ENCODE results near the gene SNX6.
"Not testable (repeated sequence)": the region's sequence is repeated elsewhere in the genome, so short reads cannot be mapped to it uniquely, and the experiment has no call there.

Gene SNX6

DNA sequence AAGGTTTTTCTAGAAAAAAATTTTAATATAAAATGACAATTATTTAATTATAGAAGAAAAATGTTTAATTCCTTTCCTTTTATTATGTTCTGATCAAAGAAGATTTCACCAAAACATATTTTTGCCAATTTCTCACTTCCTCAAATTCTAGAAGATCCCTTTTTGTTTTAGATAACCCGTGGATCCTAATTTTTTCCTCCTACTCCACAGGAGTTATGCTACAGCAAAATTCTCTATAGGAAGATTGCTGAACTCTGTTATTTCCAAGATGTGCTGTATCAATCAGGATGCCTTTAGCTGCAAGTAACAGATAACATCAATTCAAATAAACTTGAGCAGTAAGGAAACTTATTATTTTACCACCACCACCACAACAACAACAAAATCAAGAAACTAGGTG is 3.8 kb upstream of the SNX6 start:
- DNase-seq = no peak

DNA sequence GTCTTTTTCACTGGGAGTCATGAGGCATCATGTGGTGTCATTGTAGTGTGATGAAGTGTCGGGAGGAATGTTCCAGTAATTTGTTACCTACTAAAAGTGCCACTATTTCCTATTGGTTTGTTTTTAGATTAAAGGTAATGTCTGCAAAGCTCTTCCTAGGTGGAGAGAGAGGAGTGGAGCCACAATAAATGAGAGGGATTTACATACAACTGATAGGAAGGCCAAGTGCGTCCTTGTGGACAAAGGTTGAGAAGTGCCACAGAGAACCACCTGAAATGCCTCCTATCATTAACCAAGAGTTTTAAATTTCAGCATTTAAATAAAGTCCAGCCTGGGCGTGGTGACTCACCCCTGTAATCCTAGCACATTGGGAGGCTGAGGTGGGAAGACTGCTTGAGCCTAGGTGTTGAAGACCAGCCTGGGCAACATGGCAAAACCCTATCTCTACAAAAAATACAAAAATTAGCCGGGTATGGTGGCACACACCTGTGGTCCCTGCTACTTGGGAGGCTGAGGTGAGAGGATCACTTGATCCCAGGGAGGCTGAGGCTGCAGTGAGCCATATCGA is 2.5 kb upstream of the SNX6 start:
- no peak for DNase-seq

DNA sequence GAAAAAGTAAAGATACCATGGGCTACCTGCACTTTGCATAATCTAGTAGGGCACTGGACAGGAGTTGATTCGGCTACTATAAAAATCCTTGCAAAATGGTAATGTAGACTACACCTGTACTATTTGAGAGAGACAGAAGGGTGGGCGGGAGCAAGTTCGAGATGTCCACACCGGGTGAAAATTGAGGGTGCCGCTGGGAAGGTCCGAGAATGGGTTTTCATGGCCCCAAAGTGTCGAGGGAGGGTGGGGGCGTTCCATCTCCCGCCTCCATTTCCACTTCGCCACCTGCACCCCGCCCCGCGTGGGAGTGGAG is 648 bp downstream of the SNX6 start:
- DNase-seq = no peak

DNA sequence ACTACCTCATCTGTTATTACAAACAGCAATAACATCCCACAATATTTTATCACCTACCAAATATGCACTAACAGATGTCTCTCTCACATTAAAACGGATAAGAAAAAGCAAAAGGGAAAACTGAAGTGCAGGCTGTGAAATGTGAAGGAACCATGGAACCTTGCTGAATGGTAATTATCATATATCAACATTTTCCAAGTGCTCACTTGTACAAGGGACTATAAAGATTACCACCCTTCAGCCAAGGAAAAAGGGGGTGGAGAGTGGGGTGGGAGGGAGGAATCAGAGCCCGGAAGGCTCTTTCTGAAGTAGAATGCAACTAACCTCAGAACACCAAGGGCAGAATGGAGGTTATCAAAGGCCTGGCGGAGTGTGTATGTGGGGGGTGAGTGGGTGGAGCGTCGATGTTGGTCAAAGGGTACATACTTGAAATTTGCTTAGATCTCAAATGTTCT is 1.2 kb downstream of the SNX6 start:
- no peak for DNase-seq

DNA sequence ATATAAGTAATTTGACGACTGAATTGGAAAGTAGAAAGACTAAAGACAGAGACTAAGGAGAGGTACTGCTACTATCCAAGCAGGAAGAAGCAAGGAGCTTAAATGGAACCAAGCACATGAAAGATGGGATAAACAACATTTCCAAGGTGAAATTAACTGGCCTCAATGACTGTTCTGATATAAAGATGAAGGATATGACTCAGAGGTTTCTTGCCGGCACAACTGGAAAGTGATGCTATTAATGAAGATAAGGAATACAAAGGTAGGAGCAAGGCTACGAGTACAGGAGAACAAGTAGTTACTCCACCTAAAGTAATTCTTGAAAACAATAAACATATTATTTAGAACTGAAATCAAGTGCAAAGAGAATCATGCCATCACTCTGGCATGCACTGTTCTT is 6.4 kb downstream of the SNX6 start:
- no peak for DNase-seq

DNA sequence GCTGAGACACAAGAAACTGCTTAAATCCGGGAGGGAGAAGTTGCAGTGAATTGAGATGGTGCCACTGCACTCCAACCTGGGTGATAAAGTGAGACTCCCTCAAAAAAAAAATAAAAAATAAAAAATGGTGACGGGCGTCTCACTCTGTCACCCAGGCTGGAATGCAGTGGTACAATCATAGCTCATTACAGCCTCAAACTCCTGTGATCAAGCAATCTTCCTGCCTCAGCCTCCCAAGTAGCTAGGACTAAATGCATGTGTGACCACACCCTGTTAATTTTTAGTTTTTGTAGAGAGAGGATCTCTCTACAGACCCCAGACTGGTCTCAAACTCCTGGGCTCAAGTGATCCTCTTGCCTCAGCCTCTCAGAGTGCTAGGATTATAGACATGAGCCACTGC is 9.1 kb downstream of the SNX6 start:
- DNase-seq = no peak

DNA sequence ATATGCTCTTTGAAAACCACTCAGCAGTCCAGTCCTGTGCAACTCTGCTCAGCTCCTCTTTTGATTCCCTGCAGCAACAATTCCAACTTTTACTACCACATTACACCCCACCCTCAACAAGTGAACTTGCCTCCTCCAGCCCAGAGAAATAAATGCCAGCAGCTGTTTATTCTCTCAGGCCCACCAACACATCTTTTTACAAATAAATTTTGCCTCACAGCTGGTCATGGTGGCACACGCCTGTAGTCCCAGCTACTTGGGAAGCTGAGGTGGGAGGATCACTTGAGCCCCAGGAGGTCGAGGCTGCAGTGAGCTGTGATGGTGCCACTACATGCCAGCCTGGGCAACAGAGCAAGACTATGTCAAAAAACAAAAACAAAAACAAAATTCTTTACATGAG is 9.8 kb downstream of the SNX6 start:
- DNase-seq = no peak

DNA sequence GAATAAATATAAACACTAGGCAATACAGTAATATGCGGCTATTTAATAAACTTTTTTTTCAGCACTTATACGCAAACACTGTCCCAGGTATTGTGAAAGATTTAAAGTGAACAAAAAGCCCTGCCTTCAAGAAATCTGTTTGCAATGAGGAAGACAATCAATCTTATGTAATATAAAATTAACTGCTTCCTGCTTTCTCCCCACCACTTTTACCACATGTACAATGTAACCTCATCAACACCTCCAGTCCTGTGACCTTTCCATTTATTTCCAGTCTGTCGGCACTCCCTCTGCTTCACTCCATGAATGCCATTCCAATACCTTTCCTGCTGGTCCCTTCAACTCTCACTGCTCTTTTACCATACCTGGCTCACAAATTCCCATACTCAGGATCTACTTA is 10.5 kb downstream of the SNX6 start:
- DNase-seq = no peak

DNA sequence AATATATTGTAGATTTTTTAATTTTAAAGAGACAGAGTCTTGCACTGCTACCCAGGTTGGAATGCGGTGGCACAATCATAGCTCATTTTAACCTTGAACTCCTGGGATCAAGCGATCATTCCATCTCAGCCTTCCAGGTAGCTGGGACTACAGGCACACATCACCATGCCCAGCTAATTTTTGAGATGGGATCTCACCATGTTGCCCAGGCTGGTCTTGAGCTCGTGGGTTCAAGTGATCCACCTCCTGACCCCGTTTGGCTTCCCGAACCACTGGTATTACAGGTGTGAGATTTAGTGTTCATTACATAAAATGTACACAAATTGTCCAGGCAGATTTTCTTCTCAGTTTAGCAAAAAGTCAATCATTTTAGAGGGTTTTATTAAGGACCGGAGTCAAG is 13.6 kb downstream of the SNX6 start:
- DNase-seq = no peak

DNA sequence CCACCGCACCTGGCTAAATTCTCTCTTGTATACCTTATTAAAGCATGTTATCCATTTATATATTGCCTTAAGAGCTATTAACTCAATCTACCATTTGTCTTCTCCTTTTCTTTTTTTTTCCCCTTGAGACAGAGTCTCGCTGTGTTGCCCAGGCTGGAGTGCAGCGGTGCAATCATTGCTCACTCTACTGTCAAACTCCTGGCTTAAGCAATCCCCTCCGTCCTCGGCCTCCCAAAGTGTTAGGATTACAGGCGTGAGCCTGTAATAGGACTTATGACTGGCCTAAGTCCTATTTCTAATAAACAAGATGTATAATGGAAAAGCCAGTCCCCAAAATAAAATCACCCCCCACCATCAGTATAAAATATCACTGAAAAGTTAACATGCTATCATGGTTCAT is 14.4 kb downstream of the SNX6 start:
- no peak for DNase-seq

DNA sequence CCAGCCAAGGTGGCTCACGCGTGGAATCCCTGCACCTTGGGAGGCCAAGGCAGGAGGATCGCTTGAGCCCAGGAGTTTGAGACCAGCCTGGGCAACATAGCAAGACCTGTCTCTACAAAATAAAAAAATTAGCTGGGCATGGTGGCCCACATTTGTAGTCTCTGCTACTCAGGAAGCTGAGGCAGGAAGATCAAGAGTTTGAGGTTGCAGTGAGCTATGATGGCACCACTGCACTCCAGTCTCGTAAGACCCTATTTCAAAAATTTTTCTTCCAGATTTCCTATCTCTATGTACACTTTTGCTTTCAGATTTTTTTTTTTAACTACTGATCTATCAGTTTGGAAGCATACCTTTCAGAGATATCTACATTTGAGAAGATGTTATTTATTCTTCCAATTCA is 15.3 kb downstream of the SNX6 start:
- no peak for DNase-seq

DNA sequence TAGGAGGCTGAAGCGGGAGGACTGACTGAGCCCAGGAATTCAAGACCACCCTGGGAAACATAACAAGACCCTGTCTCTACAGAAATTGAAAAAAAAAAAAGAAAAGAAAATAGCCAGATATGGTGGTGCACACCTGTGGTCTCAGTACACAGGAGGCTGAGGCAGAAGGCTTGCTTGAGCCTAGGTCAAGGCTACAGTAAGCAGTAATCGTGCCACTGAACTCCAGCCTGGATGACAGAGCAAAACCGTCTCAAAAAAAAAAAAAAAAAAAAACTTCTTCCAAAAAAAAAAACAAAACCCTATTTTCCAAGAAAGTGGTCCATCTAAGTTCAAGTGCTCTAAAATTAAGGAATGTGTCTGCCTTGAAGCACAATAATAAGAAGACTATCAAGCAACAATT is 19.8 kb downstream of the SNX6 start:
- DNase-seq = no peak

DNA sequence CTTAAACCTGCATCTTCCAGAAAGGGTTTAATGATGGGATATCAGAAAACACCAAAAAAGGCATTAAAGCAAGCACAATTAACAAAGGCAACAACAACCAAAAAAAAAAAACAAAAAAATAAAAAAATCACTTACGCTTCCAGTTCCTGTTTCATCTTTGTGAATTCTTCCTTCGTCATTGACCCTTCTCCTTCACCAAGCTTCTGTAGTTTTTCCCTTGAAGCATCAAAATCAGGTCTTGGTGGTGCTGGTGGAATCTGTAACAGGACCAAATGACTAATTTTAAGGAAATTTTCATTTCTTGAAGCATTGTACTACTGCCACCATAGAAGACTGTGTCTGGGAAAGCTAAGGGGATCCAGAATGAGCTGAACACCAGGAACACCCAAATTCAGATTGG is 24.5 kb downstream of the SNX6 start:
- no peak for DNase-seq

DNA sequence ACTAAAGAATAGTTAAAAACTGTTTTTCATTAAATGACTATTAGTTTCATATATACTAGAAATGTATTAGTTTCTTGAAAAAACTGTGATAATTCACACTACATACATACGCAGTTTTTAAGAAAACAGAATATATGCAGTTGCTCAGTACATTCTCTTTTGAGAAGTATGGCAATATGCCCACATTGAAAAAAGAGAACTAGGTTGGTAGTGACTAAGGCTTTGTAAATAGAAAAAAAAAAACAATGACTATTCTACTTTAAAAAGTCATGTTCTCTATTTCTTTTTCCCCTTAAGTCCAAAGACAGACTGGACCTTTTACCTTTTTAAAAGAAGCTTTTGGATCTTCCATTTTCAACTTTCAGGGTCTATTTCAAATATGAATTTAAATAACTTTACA is 25.0 kb downstream of the SNX6 start:
- no peak for DNase-seq

DNA sequence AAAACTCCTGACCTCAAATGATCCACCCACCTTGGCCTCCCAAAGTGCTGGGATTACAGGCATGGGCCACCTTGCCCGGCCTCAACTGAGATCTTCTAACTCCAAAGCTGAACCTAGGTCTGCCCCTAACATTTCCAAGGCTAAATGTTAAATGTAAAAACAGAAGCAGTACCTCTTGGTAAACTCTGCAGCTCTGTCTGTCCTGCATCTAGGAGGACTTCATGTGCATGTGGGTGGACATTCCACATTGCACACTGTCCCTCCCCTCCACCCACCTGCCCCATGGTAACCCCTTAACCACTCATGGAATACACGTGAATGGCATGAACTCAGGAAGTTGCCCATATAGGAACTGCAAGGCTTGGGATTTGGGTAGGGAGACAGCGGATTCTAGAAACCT is 33.1 kb downstream of the SNX6 start:
- DNase-seq = no peak

DNA sequence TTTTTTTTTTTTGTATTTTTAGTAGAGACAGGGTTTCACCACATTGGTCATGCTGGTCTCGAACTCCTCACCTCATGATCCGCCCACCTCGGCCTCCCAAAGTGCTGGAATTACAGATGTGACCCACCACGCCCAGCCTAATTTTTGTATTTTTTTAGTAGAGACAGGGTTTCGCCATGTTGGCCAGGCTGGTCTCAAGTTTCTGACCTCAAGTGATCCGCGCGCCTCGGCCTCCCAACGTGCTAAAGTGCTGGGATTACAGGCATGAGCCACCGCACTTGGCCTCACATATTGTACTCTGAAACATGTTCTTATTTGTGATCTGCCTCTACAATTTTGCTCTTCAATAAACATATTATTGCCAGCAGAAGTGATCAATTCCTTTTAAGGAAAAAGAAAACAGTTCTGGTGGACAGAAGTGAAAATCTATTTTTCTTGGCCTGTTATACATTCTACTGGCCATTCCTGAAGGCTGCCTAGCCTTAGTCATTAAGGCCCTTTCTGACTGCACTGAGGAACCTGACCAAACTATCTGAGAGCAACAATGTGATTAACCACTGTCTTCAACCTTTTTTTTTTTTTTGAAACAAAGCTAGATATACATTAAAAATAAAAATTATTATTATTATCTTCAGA is 36.1 kb downstream of the SNX6 start:
- DNase-seq = no peak

DNA sequence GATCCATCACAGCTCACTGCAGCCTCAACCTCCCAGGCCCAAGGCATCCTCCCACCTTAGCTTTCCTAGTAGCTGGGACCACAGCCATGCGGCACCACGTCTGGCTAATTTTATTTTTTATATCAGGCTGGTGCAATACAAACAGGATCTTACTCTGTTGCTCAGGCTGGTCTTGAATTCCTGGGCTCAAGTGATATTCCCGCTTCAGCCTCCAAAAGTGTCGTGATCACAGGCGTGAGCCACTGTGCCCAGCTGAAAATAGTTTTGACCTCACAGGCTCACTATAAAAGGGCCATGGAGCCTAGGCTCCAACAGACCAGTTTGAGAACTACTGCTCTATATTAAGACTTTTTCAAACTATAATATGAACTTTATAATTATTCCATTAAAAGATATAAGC is 37.3 kb downstream of the SNX6 start:
- DNase-seq = no peak

DNA sequence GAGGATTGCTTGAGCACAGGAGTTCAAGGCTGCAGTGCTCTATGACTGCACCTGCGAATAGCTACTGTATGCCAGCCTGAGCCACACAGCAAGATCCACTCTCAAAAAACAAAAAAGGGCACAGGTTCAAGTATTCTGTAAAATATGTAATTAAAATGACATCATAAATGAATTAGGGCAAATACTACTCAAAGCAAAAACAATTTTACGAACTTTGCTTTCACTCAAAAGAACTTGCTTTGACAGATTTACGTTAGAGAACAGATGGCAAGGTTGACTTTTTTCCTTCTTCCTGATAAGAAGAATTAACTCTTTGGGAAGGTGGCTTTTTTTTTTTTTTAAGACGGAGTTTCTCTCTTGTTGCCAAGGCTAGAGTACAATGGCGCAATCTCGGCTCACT is 46.4 kb downstream of the SNX6 start:
- no peak for DNase-seq

DNA sequence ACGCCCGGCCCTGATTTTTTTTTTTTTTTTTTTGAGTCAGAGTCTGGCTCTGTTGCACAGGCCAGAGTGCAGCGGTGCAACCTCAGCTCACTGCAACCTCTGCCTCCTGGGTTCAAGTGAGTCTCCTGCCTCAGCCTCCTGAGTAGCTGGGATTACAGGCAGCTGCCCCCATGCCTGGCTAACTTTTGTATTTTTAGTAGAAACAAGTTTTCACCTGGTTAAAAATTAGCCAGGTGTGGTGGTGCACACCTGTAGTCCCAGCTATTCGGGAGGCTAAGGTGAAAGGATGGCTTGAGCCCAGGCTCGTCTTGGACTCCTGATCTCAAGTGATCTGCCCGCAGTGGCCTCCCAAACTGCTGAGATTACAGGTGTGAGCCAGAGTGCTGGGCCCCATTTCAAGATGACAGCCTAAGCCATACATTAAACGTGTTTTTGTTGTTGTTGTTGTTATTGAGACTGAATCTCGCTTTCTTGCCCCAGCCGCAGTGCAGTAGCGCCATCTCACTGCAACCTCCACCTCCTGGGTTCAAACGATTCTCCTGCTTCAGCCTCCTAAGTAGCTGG is 47.7 kb downstream of the SNX6 start:
- DNase-seq = no peak

DNA sequence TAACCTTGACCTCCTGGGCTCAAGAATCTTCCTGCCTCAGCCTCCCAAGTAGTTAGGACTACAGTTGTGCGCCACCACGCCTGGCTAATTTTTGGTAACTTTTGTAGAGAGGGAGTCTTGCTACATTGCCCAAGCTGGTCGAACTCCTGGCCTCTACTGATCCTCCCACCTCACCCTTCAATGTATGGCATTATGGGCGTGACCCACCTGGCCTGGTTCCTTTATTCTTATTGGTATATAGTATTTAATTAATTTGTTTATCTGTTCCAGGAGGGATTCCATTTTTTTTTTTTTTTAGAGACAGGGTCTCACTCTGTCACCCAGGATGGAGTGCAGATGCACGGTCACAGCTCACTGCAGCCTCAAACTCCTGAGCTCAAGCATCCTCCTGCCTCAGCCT is 49.6 kb downstream of the SNX6 start:
- no peak for DNase-seq

DNA sequence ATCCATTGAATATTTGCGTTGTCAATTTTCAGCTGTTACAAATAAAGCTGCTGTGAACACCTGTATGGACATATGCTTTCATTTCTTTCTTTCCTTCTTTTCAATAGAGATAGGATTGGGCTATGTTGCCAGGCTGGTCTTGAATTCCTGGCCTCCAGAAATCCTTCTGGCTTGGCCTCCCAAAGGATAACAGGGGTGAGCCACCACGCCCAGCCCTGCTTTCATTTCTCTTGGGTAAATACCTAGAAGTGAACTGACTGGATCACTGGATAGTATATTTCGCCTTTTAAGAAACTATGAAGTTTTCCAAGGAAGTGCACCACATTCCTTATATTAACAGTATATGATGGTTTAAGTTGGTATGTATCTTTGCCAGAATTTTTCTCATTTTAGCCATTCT is 58.2 kb downstream of the SNX6 start:
- DNase-seq = no peak

DNA sequence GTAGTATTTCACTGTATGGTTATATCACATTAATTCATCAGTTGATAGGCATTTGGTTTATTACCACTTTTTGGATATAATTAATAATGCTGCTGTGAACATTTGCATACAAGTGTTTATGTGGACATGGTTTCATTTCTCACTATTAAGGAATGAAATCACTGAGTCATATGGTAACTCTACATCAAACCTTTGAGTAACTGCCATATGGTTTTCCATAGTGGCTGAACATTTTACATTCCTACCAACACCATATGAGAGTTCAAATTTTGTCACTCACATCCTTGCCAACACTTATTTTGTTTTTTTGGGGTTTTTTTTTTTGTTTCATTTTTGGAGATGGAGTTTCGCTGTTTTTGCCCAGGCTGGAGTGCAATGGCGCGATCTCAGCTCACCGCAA is 60.2 kb downstream of the SNX6 start:
- no peak for DNase-seq

DNA sequence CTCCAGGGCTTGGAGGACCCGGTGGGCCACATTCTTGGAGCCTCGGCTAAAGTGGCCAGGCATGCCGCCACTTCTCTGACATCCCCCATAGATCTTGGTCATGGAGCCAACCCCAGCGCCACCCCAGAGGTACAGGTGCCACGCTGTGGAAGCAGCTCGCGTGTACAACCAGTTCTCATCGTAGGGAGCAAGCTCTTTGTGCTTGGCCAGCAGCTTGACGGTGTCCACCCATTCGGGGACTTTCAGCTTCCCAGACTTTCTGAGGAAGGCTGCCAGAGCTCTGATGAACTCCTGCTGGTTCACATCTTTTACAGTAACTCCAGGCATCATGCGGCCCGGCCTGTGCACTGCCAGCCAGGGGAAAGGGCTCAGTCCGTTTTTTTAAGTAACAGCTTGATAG is 61.1 kb downstream of the SNX6 start:
- no peak for DNase-seq

DNA sequence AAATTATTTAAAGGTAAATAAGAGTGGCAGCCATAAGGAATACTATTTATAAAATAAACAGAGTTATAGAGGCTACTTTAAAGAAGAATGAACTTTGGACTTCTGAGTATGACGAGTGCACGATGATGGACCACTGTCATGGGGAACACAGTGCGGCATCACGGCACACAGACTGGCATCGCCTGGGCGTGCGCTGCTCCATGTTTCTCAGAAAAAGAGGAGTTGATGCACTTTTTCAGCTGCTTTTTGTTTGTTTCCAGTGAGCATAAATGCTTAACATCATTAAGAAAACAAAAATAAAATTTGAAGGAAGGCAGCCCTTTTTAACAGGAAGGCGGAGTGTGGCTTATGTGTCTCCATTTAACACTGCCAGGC is 67.2 kb downstream of the SNX6 start:
- no peak for DNase-seq

DNA sequence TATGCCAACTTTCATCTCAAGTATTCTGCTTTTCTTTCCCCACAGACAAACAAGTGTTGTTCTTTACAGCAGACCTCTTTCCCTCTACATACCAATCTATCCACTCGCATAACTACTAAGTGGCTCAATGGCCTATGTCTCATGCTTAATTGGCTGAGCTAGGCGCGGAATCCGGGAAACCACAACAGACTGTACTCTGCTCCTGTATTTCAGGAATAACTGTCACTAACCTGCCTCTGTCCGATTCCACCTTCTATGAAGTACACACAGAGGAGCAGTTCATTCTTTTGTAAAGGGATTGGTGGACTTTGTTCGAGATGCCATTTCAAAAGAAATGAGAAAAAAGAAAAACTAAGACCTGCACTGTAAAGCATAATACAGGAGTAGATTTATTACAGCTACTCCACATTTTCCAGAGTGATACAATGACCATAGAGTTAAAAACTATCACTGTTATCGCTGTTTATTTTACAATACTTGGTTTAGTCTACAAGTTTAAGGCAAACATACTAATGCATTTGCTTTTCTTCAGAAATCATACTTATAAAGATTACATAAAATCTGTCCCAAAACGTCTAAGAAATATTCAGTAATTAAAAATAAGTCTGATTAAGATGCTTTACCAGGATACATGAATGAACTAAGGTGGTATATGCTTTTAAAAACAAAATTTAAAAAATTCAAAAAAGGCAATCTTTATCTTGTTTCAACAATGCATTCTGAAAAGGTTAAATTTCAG is 67.7 kb downstream of the SNX6 start:
- DNase-seq = not testable (repeated sequence)
